ENCODE results near the gene EIF4E1B. TPM values are rescaled to one million over a fixed set of nuclear protein-coding genes. Genes with fewer than 3 reads are reported as not detected.
"Not testable (repeated sequence)": the region's sequence is repeated elsewhere in the genome, so short reads cannot be mapped to it uniquely, and the experiment has no call there.

EIF4E1B gene
- 1 to 10 TPM in 2 of 8 experiments, under 1 TPM in 6; 0.31 to 1.3 (median 0.56) TPM for total RNA-seq

GRCh38 chr5:176629853-176630680 lies at the start of gene EIF4E1B, which contains the start of gene SNCB:
TSS of gene EIF4E1B (plus strand) at chr5:176630675. CDS start at chr5:176642788, 12,113 bp downstream.
TSS of gene SNCB (minus strand) at chr5:176630534. CDS start at chr5:176629654, 880 bp downstream.
- H3K4me1 ChIP-seq (replicated peaks in 1 of 2): peaks cover 11 to 13% of the 10 kb centered on the region in 2 donors
- ATAC-seq (replicated peaks in 6 of 8): peak; percentile 86 to 96 (median 89)

GRCh38 chr5:176581361-176581760 lies 49.1 kb upstream of the EIF4E1B start:
- 70 to 97% methylated on average over 2 to 5 of the region's 12 CpGs; no CpG with 5 or more reads in 8 of the 10 experiments for WGBS, 10 experiments

More at GRCh38 chr5:176629853-176630680, at the start of gene EIF4E1B, which contains the start of gene SNCB:
- in situ Hi-C loops (cut with MboI; ENCODE audit: low pct_unique_long_range_greater_than_20kb in 2 of 9, low sequenced_read_pairs in 9 of 9, unreplicated experiment in 9 of 9): loop anchor here in 1 of 9 experiments (25.0 kb wide), 1 partner anchor 893 kb away; no protein-coding TSS in a partner anchor
- Histone ChIP-seq H3K27ac (no peak within 1 kb of the TSS), H3K4me3 (peak within 1 kb of the TSS; percentile 36 to 54 (median 47))
- WGBS, 10 experiments: 7% methylated on average over 3 of the region's 94 CpGs; no CpG with 5 or more reads in 9 of the 10 experiments

GRCh38 chr5:176583076-176583475 lies 47.4 kb upstream of the EIF4E1B start:
- no peak for ATAC-seq (replicated peaks in 6 of 8)
- Histone ChIP-seq H3K4me3 (no peak overlapping the region), H3K27ac (no peak overlapping the region), H3K4me1 (replicated peaks in 1 of 2) (peaks cover 0 to 2% of the 10 kb centered on the region in 2 donors)
- 38 to 100% (median 69%) methylated on average over 1 to 4 of the region's 4 CpGs; no CpG with 5 or more reads in 2 of the 10 experiments for WGBS, 10 experiments
- in situ Hi-C loops (cut with MboI; ENCODE audit: low pct_unique_long_range_greater_than_20kb in 2 of 9, low sequenced_read_pairs in 9 of 9, unreplicated experiment in 9 of 9): no loop called here

More at GRCh38 chr5:176581361-176581760, 49.1 kb upstream of the EIF4E1B start:
- no peak for ATAC-seq (replicated peaks in 6 of 8)
- H3K27ac ChIP-seq: no peak overlapping the region
- no peak overlapping the region for H3K4me3 ChIP-seq
- peaks cover 9 to 12% of the 10 kb centered on the region in 2 donors for H3K4me1 ChIP-seq (replicated peaks in 1 of 2)
- in situ Hi-C loops (cut with MboI; ENCODE audit: low pct_unique_long_range_greater_than_20kb in 2 of 9, low sequenced_read_pairs in 9 of 9, unreplicated experiment in 9 of 9): no loop called here

- ATAC-seq (replicated peaks in 6 of 8): no peak
- in situ Hi-C loops (cut with MboI; ENCODE audit: low pct_unique_long_range_greater_than_20kb in 2 of 9, low sequenced_read_pairs in 9 of 9, unreplicated experiment in 9 of 9): no loop called here
- Histone ChIP-seq H3K27ac (no peak overlapping the region), H3K4me1 (replicated peaks in 1 of 2) (peaks cover 0 to 14% of the 10 kb centered on the region in 2 donors), H3K4me3 (no peak overlapping the region)
- 46 to 100% (median 72%) methylated on average over 1 to 6 of the region's 7 CpGs for WGBS, 10 experiments
These were observed 43.1 kb upstream of the EIF4E1B start for GRCh38 chr5:176587398-176587797.

GRCh38 chr5:176588297-176588696 lies 42.2 kb upstream of the EIF4E1B start:
- in situ Hi-C loops (cut with MboI; ENCODE audit: low pct_unique_long_range_greater_than_20kb in 2 of 9, low sequenced_read_pairs in 9 of 9, unreplicated experiment in 9 of 9): no loop called here
- Histone ChIP-seq H3K4me3 (no peak overlapping the region), H3K27ac (no peak overlapping the region), H3K4me1 (replicated peaks in 1 of 2) (peaks cover 0 to 14% of the 10 kb centered on the region in 2 donors)
- no peak for ATAC-seq (replicated peaks in 6 of 8)

- 60 to 93% (median 88%) methylated on average over 1 to 14 of the region's 31 CpGs; no CpG with 5 or more reads in 4 of the 10 experiments for WGBS, 10 experiments
- in situ Hi-C loops (cut with MboI; ENCODE audit: low pct_unique_long_range_greater_than_20kb in 2 of 9, low sequenced_read_pairs in 9 of 9, unreplicated experiment in 9 of 9): no loop called here
- Histone ChIP-seq H3K4me1 (replicated peaks in 1 of 2) (peaks cover 0 to 14% of the 10 kb centered on the region in 2 donors), H3K4me3 (no peak overlapping the region), H3K27ac (peak overlapping the region in 1 of 2 donors; percentile 72)
- peak in 1 of 8 experiments; percentile 12 for ATAC-seq (replicated peaks in 6 of 8)
These were observed 41.3 kb upstream of the EIF4E1B start for GRCh38 chr5:176589039-176589769.

- Histone ChIP-seq H3K4me3 (no peak overlapping the region), H3K4me1 (replicated peaks in 1 of 2) (peaks cover 0 to 14% of the 10 kb centered on the region in 2 donors), H3K27ac (peak overlapping the region; percentile 18 to 72)
- 40 to 50% methylated on average over 1 to 2 of the region's 17 CpGs; no CpG with 5 or more reads in 8 of the 10 experiments for WGBS, 10 experiments
- in situ Hi-C loops (cut with MboI; ENCODE audit: low pct_unique_long_range_greater_than_20kb in 2 of 9, low sequenced_read_pairs in 9 of 9, unreplicated experiment in 9 of 9): no loop called here
- peak in 5 of 8 experiments; percentile 53 to 86 (median 57) for ATAC-seq (replicated peaks in 6 of 8)
These were observed 40.3 kb upstream of the EIF4E1B start for GRCh38 chr5:176590035-176590717.

GRCh38 chr5:176591667-176592066 lies 38.8 kb upstream of the EIF4E1B start:
- in situ Hi-C loops (cut with MboI; ENCODE audit: low pct_unique_long_range_greater_than_20kb in 2 of 9, low sequenced_read_pairs in 9 of 9, unreplicated experiment in 9 of 9); ATAC-seq (replicated peaks in 6 of 8); H3K4me3 ChIP-seq; H3K27ac ChIP-seq: not testable (repeated sequence)
- H3K4me1 ChIP-seq (replicated peaks in 1 of 2): peaks cover 0 to 14% of the 10 kb centered on the region in 2 donors
- WGBS, 10 experiments: 14 to 100% (median 50%) methylated on average over 1 to 2 of the region's 2 CpGs; no CpG with 5 or more reads in 3 of the 10 experiments

GRCh38 chr5:176592573-176592972 lies 37.9 kb upstream of the EIF4E1B start:
- in situ Hi-C loops (cut with MboI; ENCODE audit: low pct_unique_long_range_greater_than_20kb in 2 of 9, low sequenced_read_pairs in 9 of 9, unreplicated experiment in 9 of 9): no loop called here
- no peak for ATAC-seq (replicated peaks in 6 of 8)
- Histone ChIP-seq H3K4me1 (replicated peaks in 1 of 2) (peaks cover 0 to 14% of the 10 kb centered on the region in 2 donors), H3K4me3 (no peak overlapping the region), H3K27ac (no peak overlapping the region)
- WGBS, 10 experiments: 17 to 100% (median 91%) methylated on average over 1 to 3 of the region's 3 CpGs; no CpG with 5 or more reads in 2 of the 10 experiments

- Histone ChIP-seq H3K4me3 (no peak overlapping the region), H3K27ac (no peak overlapping the region), H3K4me1 (replicated peaks in 1 of 2) (peaks cover 0 to 14% of the 10 kb centered on the region in 2 donors)
- no peak for ATAC-seq (replicated peaks in 6 of 8)
- in situ Hi-C loops (cut with MboI; ENCODE audit: low pct_unique_long_range_greater_than_20kb in 2 of 9, low sequenced_read_pairs in 9 of 9, unreplicated experiment in 9 of 9): no loop called here
- WGBS, 10 experiments: 60 to 100% (median 97%) methylated on average over 1 to 6 of the region's 12 CpGs; no CpG with 5 or more reads in 6 of the 10 experiments
These were observed 37.1 kb upstream of the EIF4E1B start for GRCh38 chr5:176593273-176593869.

GRCh38 chr5:176594554-176594953 lies 35.9 kb upstream of the EIF4E1B start:
- no peak overlapping the region for H3K4me3 ChIP-seq
- 80% methylated on average over 1 of the region's 8 CpGs; no CpG with 5 or more reads in 9 of the 10 experiments for WGBS, 10 experiments
- H3K27ac ChIP-seq: no peak overlapping the region
- peaks cover 0 to 11% of the 10 kb centered on the region in 2 donors for H3K4me1 ChIP-seq (replicated peaks in 1 of 2)
- in situ Hi-C loops (cut with MboI; ENCODE audit: low pct_unique_long_range_greater_than_20kb in 2 of 9, low sequenced_read_pairs in 9 of 9, unreplicated experiment in 9 of 9): no loop called here
- ATAC-seq (replicated peaks in 6 of 8): no peak

GRCh38 chr5:176595386-176595943 lies 35.0 kb upstream of the EIF4E1B start:
- Histone ChIP-seq H3K4me3 (no peak overlapping the region), H3K4me1 (replicated peaks in 1 of 2) (peaks cover 0 to 4% of the 10 kb centered on the region in 2 donors), H3K27ac (no peak overlapping the region)
- in situ Hi-C loops (cut with MboI; ENCODE audit: low pct_unique_long_range_greater_than_20kb in 2 of 9, low sequenced_read_pairs in 9 of 9, unreplicated experiment in 9 of 9): no loop called here
- peak in 1 of 8 experiments; percentile 9 for ATAC-seq (replicated peaks in 6 of 8)
- 60 to 100% (median 90%) methylated on average over 2 to 5 of the region's 11 CpGs; no CpG with 5 or more reads in 5 of the 10 experiments for WGBS, 10 experiments
